K562 (cell line): ENCODE results near the gene TRAPPC4. TPM values are rescaled to one million over a fixed set of nuclear protein-coding genes. Genes with fewer than 3 reads are reported as not detected.

ENCODE experiments used
- HINFP ChIP-seq: fragments of 450-650 bp; conservative IDR thresholded peaks from 2 replicates; pipeline ENCODE4 v1.6.1; 2016; ENCODE audit warnings: missing genetic modification characterization, low read depth, mild to moderate bottlenecking, control low read depth, missing compliant biosample characterization
- KDM4B ChIP-seq, 2 experiments: fragments of 450-650 bp in 1 of 2; sonication (generic) in 1 of 2; IDR thresholded peaks; 2 replicates each; pipeline ENCODE4 v1.6.1; 2016 to 2017; ENCODE audit warnings: borderline replicate concordance in 2 of 2, antibody characterized with exemption in 1 of 2, low read depth in 1 of 2, mild to moderate bottlenecking in 1 of 2
- LEF1 ChIP-seq: fragments of 450-650 bp; IDR thresholded peaks from 2 replicates; pipeline ENCODE4 v1.6.1; 2016; ENCODE audit warnings: mild to moderate bottlenecking
- MED1 ChIP-seq: sonication (generic); formaldehyde crosslinking; IDR thresholded peaks from 2 replicates; pipeline ENCODE4 v1.8.1; 2023; ENCODE audit warnings: missing genetic modification reagents, borderline replicate concordance
- MYBL2 ChIP-seq, 2 experiments: fragments of 450-650 bp in 1 of 2; sonication (generic) in 1 of 2; formaldehyde crosslinking in 1 of 2; IDR thresholded peaks; 2 replicates each; pipeline versions ENCODE4 v1.6.1 to v1.8.1; 2017 to 2022; ENCODE audit warnings: borderline replicate concordance in 1 of 2, inconsistent platforms in 1 of 2, low read depth in 1 of 2, mild to moderate bottlenecking in 1 of 2, missing genetic modification reagents in 1 of 2, moderate library complexity in 1 of 2
- NCOA2 ChIP-seq, 2 experiments: fragments of 450-650 bp; IDR thresholded peaks; 2 replicates each; pipeline ENCODE4 v1.6.1; 2018; ENCODE audit warnings: mild to moderate bottlenecking in 2 of 2, moderate library complexity in 1 of 2; ENCODE audit not compliant: partially characterized antibody in 2 of 2
- PRDM10 ChIP-seq: fragments of 450-650 bp; IDR thresholded peaks from 2 replicates; pipeline ENCODE4 v1.6.1; 2018; ENCODE audit not compliant: partially characterized antibody
- RBFOX2 ChIP-seq: fragments of 200-400 bp; formaldehyde crosslinking; IDR thresholded peaks from 2 replicates; pipeline ENCODE4 v1.6.1; 2017; ENCODE audit warnings: low read depth, mild to moderate bottlenecking, low read length, moderate library complexity
- RFX1 ChIP-seq: fragments of 450-650 bp; IDR thresholded peaks from 2 replicates; pipeline ENCODE4 v1.6.1; 2016; ENCODE audit warnings: mild to moderate bottlenecking, moderate library complexity
- SMARCB1 ChIP-seq: IDR thresholded peaks from 2 replicates; pipeline ENCODE4 v1.6.1; 2011; ENCODE audit warnings: improper control_type of control experiment, low read depth; ENCODE audit not compliant: insufficient read length
- U2AF2 ChIP-seq: fragments of 200-400 bp; formaldehyde crosslinking; optimal IDR thresholded peaks from 2 replicates; pipeline ENCODE3; 2017; ENCODE audit warnings: low read depth, mild to moderate bottlenecking, low read length
- USF2 ChIP-seq: sonication (generic); formaldehyde crosslinking; IDR thresholded peaks from 2 replicates; pipeline ENCODE4 v1.5.0; 2020; ENCODE audit warnings: missing genetic modification reagents
- YY1 ChIP-seq, 3 experiments: IDR thresholded peaks; 2 replicates each; pipeline ENCODE4 v1.6.1; 2011; ENCODE audit warnings: low read length in 2 of 3, mild to moderate bottlenecking in 2 of 3, moderate library complexity in 2 of 3, borderline replicate concordance in 1 of 3, control low read depth in 1 of 3, low read depth in 1 of 3; ENCODE audit not compliant: insufficient read depth in 3 of 3, insufficient replicate concordance in 2 of 3, control insufficient read depth in 1 of 3, insufficient read length in 1 of 3; ENCODE audit errors: extremely low read depth in 1 of 3
- ZBTB34 ChIP-seq: fragments of 250-450 bp; sonication (Bioruptor Pico); IDR thresholded peaks from 2 replicates; pipeline ENCODE4 v1.8.0; 2021; ENCODE audit warnings: mild to moderate bottlenecking, moderate library complexity
- ZNF740 ChIP-seq, 3 experiments: fragments of 200-800 bp in 1 of 3; sonication (Bioruptor generic) in 1 of 3; sonication (generic) in 1 of 3; formaldehyde crosslinking in 1 of 3; IDR thresholded peaks; 2 replicates each; pipeline versions ENCODE4 v1.6.1 to v1.8.0; 2016 to 2022; ENCODE audit warnings: mild to moderate bottlenecking in 2 of 3, missing compliant biosample characterization in 2 of 3, missing genetic modification characterization in 2 of 3, missing genetic modification reagents in 1 of 3
- polyA plus RNA-seq, 8 experiments: library from polyadenylated mRNA; depleted of rRNA in 4 of 8; stranded (reverse) in 5 of 8; unstranded in 3 of 8; fragments of >200 nt; fragmentation: Nextera tagmentation in 2 of 8; fragmentation: Illumina TruSeq in 1 of 8; extraction: Ambion mirVana in 2 of 8; extraction: Trizol in 1 of 8; gene quantifications; 2 replicates each; pipeline versions ENCODE4 v1.2.1 to v1.2.3, GENCODE V29; 2011 to 2014; ENCODE audit warnings: inconsistent platforms in 1 of 8, missing spikeins in 1 of 8
- total RNA-seq, 7 experiments: library from RNA; depleted of rRNA in 6 of 7; stranded (reverse); fragments of >200 nt in 6 of 7; fragmentation: Illumina TruSeq in 2 of 7; extraction: Trizol in 2 of 7; gene quantifications; 2 replicates each; pipeline versions ENCODE4 v1.2.1 to v1.2.3, GENCODE V29; 2011 to 2021; ENCODE audit warnings: low replicate concordance in 1 of 7

Gene TRAPPC4
- total and polyA plus RNA-seq, 9 of the 15 experiments (the other 6 are each of a cell fraction or from before 2014, with no cell fraction given), result 121 to 524 (median 142) TPM

GRCh38 chr11:119067371-119068222 lies 49.0 kb downstream of the TRAPPC4 start, which contains the start of gene VPS11 (continued):
- TF ChIP-seq RBFOX2 (peak; percentile 90), LEF1 (0 out of 2 replicates have a peak, but pooled peaks have one; percentile 55), RFX1 (no peak), KDM4B (IDR thresholded peaks at IDR 0.05; ENCODE audit: borderline replicate concordance in 2 of 2, low read depth in 1 of 2) (peak in 1 of 2 experiments; percentile 60; a peak in 1 of 4 replicates), MYBL2 (IDR thresholded peaks at IDR 0.05; ENCODE audit: low read depth) (no peak), MYBL2 (CRISPR knock-in tag; IDR thresholded peaks at IDR 0.05; ENCODE audit: borderline replicate concordance) (no peak), ZBTB34 (CRISPR knock-in tag) (no peak), YY1 (IDR thresholded peaks at IDR 0.05; ENCODE audit: borderline replicate concordance in 1 of 3, control insufficient read depth in 1 of 3, extremely low read depth in 1 of 3, insufficient read depth in 3 of 3, insufficient read length in 1 of 3, insufficient replicate concordance in 2 of 3, low read depth in 1 of 3, low read length in 2 of 3) (peak; percentile 87 to 99 (median 97)), PRDM10 (peak; percentile 43), MED1 (CRISPR knock-in tag) (no peak), SMARCB1 (no peak), ZNF740 (CRISPR knock-in tag; IDR thresholded peaks at IDR 0.05) (no peak), ZNF740 (tag; IDR thresholded peaks at IDR 0.05) (no peak), NCOA2 (IDR thresholded peaks at IDR 0.05; ENCODE audit: partially characterized antibody in 2 of 2) (no peak), U2AF2 (no peak), USF2 (peak; percentile 99), HINFP (tag) (no peak)
